HG02763 (cell line): ENCODE data around the gene JCAD.
"Not testable (repeated sequence)": the region's sequence is repeated elsewhere in the genome, so short reads cannot be mapped to it uniquely, and the experiment has no call there.

Experiments
- ATAC-seq: cut with Tn5 transposase; IDR thresholded peaks from one replicate; pipeline ENCODE4 v1.9.1; 2021; ENCODE audit warnings: mild to moderate bottlenecking, moderate library complexity; ENCODE audit not compliant: unreplicated experiment

The JCAD gene, protein sequence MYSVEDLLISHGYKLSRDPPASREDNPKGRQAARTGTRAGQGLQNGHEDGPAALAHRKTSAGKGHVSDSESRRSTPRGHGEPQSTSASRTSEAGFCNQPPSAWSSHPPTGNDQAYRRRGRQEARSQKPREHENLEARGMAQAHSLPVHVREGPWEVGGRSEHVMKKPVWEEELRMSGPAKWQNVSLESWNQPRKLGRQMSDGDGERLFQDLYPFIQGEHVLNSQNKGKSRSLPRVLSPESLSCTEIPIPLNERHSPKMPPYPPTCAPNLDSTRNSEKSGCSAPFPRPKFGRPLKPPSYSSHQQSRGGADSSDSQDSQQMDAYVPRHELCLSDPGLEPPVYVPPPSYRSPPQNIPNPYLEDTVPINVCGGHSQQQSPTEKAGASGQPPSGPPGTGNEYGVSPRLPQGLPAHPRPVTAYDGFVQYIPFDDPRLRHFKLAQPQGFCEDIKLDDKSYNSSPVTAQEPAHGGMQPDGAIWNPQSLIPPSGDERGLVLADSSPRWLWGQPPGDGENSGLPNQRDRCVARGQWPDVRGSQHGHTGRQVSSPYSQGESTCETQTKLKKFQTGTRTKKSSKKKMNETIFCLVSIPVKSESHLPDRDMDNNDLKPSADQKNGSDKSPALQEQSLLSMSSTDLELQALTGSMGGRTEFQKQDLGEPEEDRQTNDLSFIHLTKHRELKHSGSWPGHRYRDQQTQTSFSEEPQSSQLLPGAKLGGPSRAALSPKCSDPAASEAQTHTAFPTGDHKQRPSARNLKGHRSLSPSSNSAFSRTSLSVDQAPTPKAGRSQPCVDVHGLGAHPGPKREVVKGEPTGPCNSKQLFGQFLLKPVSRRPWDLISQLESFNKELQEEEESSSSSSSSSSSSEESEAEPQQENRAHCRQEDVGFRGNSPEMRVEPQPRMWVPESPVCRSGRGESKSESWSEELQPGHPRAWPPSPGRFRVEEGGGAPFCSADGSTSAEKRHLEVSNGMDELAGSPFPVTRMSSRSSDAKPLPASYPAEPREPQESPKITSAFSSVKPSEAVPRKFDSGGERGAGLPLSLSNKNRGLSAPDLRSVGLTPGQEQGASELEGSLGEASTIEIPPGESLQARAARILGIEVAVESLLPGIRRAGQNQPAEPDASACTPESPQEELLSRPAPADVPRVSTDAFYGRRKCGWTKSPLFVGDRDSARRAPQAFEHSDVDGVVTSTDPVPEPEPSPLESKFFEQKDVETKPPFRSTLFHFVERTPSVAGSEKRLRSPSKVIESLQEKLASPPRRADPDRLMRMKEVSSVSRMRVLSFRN (N-terminal part only)

GRCh38 chr10:30059209-30060107 lies at the start of gene JCAD:
TSS of gene JCAD (minus strand) at chr10:30059586. CDS start at chr10:30047812, 11,774 bp downstream.
- ATAC-seq, result peak; percentile 56

DNA sequence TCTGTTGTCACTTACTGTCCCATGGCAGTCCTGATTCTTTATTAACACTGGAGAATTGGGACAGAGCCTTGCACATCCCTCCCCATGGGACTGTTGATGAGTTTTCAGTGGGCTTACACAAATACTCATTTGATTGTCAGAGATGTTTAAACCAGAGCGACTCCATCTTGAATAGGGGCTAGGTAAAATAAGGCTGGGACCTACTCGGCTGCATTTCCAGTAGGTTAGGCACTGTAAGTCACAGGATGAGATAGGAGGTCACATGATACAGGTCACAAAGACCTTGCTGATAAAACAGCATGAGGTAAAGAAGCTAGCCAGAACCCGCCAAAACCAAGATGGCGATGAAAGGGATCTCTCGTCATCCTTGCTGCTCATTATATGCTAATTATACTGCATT lies 47.6 kb upstream of the JCAD start:
- ATAC-seq, result no peak

- ATAC-seq, result no peak
Measured at GRCh38 chr10:30103595-30104320, 44.4 kb upstream of the JCAD start.

GRCh38 chr10:30099706-30100105 lies 40.3 kb upstream of the JCAD start:
- not testable (repeated sequence) for ATAC-seq

DNA sequence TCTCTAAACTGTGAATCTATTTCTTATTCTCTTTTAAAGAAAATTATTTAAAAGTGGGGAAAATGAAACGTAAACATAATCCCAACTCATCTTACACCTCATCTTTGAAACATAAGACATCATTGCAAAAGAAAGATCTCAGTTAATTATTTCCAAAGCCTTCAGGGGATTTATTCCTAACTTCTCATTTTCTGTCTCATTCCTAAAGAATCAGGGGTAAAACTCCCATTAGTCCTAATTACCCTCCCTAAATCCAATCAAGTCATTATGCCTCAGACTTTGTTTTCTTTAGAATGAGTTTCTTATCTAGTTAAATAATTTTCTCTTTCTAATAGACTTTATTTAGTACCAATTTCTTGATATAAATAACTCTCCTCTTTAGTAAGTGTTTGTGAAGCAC lies 39.7 kb upstream of the JCAD start:
- no peak for ATAC-seq

GRCh38 chr10:30098629-30099028 lies 39.2 kb upstream of the JCAD start:
- ATAC-seq, result no peak

- no peak for ATAC-seq
Measured at GRCh38 chr10:30096564-30096963, 37.2 kb upstream of the JCAD start.

DNA sequence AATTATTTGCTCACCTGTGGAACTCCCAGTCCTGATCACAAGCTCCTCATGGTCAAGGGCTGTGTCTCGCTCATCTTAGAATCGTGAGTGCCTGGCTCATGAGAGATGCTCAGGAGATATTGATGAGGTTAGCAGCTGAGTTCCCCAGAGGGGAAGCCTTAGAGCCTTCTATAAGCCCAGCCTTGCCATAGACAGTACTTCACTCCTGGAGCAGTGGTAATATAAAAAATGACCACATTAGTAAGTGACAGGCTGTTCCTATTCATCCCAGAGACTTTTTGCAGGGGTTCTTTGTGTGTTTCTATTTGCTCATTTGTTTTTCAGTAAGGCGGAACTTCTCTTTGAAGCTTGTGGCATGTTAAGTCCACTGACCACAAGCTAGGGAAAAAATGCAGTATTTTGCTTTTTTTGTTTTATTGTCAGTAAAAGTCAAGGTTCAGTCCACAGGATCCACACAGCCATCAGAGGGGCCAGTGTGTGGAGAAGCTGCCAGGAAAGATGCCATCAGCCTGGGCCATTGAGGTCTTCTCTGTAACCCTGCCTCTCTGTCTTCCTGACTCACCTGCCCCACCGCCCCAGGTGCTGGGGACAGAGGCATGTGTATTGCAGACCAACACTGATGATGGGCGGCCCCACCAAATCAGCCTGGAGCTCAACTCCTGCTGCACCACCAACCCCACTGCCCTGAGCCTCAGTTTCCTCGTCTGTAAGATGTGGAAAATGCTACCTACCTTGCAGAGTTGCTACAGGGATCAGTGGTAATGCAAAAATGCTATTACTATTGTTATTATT lies 36.4 kb upstream of the JCAD start:
- ATAC-seq, result no peak

DNA sequence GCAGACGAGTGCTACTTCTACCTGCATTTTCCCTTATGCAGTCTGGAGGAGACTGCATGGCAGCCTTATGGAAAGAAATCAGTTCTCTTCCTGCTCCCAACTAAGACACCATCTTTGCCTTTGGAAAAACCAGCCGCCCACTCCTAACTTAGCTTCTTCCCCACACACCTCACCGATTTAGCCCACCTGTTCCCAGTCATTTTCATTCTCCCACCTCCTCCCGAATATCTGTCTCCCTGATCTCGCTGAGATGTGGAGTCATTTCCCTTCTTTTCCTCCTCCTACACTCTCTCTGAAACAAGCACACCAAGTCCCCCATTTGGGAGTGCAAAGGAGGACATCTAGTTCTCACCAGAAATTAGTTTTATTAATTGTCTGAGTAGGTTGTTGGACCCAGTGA lies 35.2 kb upstream of the JCAD start:
- ATAC-seq, result no peak

GRCh38 chr10:30093303-30093950 lies 34.0 kb upstream of the JCAD start:
- no peak for ATAC-seq

DNA sequence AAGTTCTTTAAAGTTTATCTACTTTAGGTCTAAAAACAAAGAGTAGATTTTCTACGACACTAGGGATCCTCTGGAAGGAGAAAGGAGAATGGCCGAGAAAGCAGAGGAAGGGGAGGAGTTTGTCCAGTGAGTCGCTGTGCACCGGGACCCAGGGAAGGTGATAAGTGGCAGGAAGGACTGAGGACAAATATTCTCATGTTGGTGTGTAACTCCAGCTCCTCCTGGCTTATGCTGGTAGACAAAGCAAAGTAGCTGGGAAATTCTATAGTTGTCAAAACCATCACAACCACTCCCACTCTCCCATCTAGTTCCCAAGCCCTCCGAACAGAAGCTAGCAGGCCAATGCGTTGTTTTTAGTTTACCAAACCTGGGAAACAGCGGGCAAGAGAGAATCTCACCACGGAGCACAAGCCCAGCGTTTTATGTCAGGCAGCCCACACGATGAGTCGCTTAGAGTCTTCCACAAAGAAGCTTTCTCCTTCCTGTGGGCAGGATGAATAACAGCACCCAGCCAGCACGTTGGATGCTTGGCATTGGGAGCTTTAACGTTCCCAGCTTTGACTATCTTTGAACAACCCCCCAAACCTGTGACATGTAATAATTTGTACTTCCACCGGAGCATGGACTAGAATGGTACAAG lies 32.9 kb upstream of the JCAD start:
- ATAC-seq, result no peak

DNA sequence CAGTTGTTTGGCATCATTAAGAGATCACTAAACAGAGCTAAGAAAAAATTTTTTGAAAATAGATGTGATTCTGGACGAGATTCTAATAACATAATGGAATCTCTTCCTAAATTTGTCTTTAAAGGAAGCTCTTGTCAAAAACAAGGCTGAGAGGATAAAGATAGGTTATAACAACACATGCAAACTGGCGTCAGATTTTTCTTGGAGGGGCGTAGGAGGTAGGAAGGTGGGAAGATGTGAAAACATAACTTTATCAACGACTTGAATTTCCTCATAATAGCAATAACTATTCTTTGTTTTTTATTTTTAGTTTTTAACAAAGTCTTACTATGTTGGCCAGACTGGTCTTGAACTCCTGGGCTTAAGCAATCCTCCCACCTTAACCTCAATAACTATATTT lies 31.8 kb upstream of the JCAD start:
- no peak for ATAC-seq

GRCh38 chr10:30088178-30088577 lies 28.8 kb upstream of the JCAD start:
- no peak for ATAC-seq

- ATAC-seq, result no peak
Measured at GRCh38 chr10:30083934-30084333, 24.5 kb upstream of the JCAD start.

DNA sequence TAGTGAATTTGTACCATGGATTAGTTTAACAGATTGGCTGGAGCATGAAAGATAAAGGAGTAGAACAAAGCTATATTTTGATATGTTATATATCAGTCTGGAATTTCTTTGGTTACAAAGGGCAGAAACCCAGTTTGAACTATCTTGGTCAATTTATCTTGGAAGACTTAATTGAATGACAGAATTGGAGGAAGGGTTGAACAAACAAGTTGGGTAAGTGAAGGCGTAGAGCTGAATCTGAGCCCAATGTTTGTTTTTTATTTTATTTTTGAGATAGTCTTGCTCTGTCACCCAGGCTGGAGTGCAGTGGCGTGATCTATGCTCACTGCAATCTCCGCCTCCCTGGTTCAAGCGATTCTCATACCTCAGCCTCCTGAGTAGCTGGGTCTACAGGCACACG lies 21.8 kb upstream of the JCAD start:
- no peak for ATAC-seq

- no peak for ATAC-seq
Measured at GRCh38 chr10:30080161-30080560, 20.8 kb upstream of the JCAD start.

GRCh38 chr10:30079408-30079807 lies 20.0 kb upstream of the JCAD start:
- no peak for ATAC-seq

DNA sequence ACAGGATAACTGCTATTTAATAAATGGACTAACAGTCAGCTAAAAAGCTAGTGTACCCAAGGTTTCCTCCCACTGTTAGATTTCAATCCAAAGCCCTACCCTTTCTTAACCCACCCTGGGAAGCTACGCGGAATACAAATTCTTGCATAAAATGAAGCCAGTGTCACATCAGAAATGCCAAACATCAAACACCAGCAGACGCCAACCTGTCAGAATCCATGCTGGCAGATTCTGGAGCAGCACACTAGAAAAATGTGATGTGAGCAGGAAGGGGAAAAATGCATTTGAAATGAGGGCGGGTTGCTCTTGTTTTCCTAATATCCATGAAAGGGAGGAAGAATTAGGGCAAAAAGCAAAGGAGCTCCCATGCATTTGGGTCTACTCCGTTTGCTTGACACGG lies 16.1 kb upstream of the JCAD start:
- ATAC-seq, result no peak
